Esophagus muscularis mucosa (tissue), 4 donors: Measurements from ENCODE around the gene CCL24. TPM values are rescaled to one million over a fixed set of nuclear protein-coding genes. Genes with fewer than 3 reads are reported as not detected.
A peak's percentile ranks its signal among the peaks of the same experiment; 100 is the strongest.
"Not testable (repeated sequence)": the region's sequence is repeated elsewhere in the genome, so short reads cannot be mapped to it uniquely, and the experiment has no call there.

ENCODE experiments used
- DNase-seq: peaks from one replicate; pipeline ENCODE4 v3.0.0-alpha.2; 2017; ENCODE audit errors: extremely low spot score
- H3K27ac ChIP-seq, 4 donors: fragments of 200-600 bp; sonication (generic); replicated peaks in 1 of 4; 1 replicate in 3 of 4; 2 replicates in 1 of 4; pipeline ENCODE4 v1.5.1; 2016 to 2019; ENCODE audit warnings: mild to moderate bottlenecking in 1 of 4
- H3K27me3 ChIP-seq, 4 donors: fragments of 200-600 bp; sonication (generic); one replicate each; pipeline versions ENCODE4 v1.5.1 to v1.6.0; 2016 to 2019
- H3K36me3 ChIP-seq, 4 donors: fragments of 200-600 bp; sonication (generic); one replicate each; pipeline ENCODE4 v1.5.1; 2016 to 2019
- H3K4me1 ChIP-seq, 4 donors: fragments of 200-600 bp; sonication (generic); one replicate each; pipeline ENCODE4 v1.5.1; 2016 to 2019
- H3K4me3 ChIP-seq, 4 donors: fragments of 200-600 bp; sonication (generic); 1 replicate in 2 of 4; 2 replicates in 2 of 4; pipeline ENCODE4 v1.5.1; 2016 to 2019; ENCODE audit warnings: mild to moderate bottlenecking in 4 of 4, moderate library complexity in 1 of 4
- H3K9me3 ChIP-seq, 4 donors: fragments of 200-600 bp; sonication (generic); 1 replicate in 3 of 4; 2 replicates in 1 of 4; pipeline ENCODE4 v1.5.1; 2016 to 2019
- CTCF ChIP-seq, 3 experiments: fragments of 200-600 bp in 2 of 3; fragments of 450-650 bp in 1 of 3; sonication (generic) in 2 of 3; IDR thresholded peaks; one replicate each; pipeline ENCODE4 v1.5.1; 2017 to 2019; ENCODE audit warnings: antibody characterized with exemption in 3 of 3, mild to moderate bottlenecking in 2 of 3, moderate library complexity in 1 of 3
- EP300 ChIP-seq: sonication (generic); formaldehyde crosslinking; IDR thresholded peaks from one replicate; pipeline ENCODE4 v1.6.1; 2017; ENCODE audit warnings: antibody characterized with exemption
- POLR2A ChIP-seq: fragments of 450-650 bp; IDR thresholded peaks from one replicate; pipeline ENCODE4 v1.6.1; 2017; ENCODE audit warnings: antibody characterized with exemption, moderate library complexity, mild to moderate bottlenecking, low read depth
- POLR2AphosphoS5 ChIP-seq, 2 donors: sonication (generic); formaldehyde crosslinking; IDR thresholded peaks; one replicate each; pipeline ENCODE4 v1.6.1; 2017; ENCODE audit warnings: antibody characterized with exemption in 2 of 2
- WGBS: methylation state at CpG from one replicate; pipeline ENCODE4 v1.1.5; 2018; 5-methylcytosine and 5-hydroxymethylcytosine counted together
- intact Hi-C: fragments of 100-400 bp; cut with DNase I; formaldehyde crosslinking; loops from one replicate; pipeline ENCODE4 v1.15.1; 2023
- total RNA-seq, 4 donors: library from RNA; depleted of rRNA; stranded (reverse); fragments of >200 nt; gene quantifications; one replicate each; pipeline versions ENCODE4 v1.1.0 to v1.2.1, GENCODE V29; 2016

CCL24 gene
- total RNA-seq, 4 donors from 2014 or later, result 0.99 TPM; not detected in 3

- no peak for DNase-seq
- Histone ChIP-seq H3K36me3 (no peaks in the 10 kb centered on the region), H3K27ac (no peak overlapping the region), H3K4me1 (peaks cover 0 to 5% (median 0%) of the 10 kb centered on the region in 4 donors), H3K27me3 (peaks cover 0 to 9% (median 0%) of the 10 kb centered on the region in 4 donors), H3K9me3 (no peaks in the 10 kb centered on the region), H3K4me3 (no peak overlapping the region)
- TF ChIP-seq CTCF (IDR thresholded peaks at IDR 0.05) (no peak), EP300 (no peak), POLR2A (no peak)
- intact Hi-C loops, result no loop called here
- 65% methylated on average over 4 of the region's 4 CpGs for WGBS
Measured at GRCh38 chr7:75798770-75799169, 14.8 kb downstream of the CCL24 start.

- intact Hi-C loops, result no loop called here
- whole genome bisulfite sequencing, result 87% methylated on average over 5 of the region's 6 CpGs
- peak overlapping the region in 2 of 4 donors; percentile 17 to 46 for H3K27ac ChIP-seq
Measured at GRCh38 chr7:75796420-75796819, 17.2 kb downstream of the CCL24 start.

GRCh38 chr7:75795831-75796285 lies 17.7 kb downstream of the CCL24 start:
- H3K27me3 ChIP-seq, result peaks cover 0 to 9% (median 0%) of the 10 kb centered on the region in 4 donors
- intact Hi-C loops, result no loop called here
- H3K9me3 ChIP-seq, result no peaks in the 10 kb centered on the region
- WGBS, result 52% methylated on average over 9 of the region's 9 CpGs
- no peak overlapping the region for H3K4me3 ChIP-seq
- TF ChIP-seq POLR2AphosphoS5 (IDR thresholded peaks at IDR 0.05), result peak; percentile 29 to 49
- no peak for TF ChIP-seq POLR2A
- DNase-seq, result no peak
- H3K27ac ChIP-seq, result peak overlapping the region in 3 of 4 donors; percentile 17 to 65 (median 31)
- no peaks in the 10 kb centered on the region for H3K36me3 ChIP-seq
- peaks cover 0 to 18% (median 15%) of the 10 kb centered on the region in 4 donors for H3K4me1 ChIP-seq

More at GRCh38 chr7:75796420-75796819, 17.2 kb downstream of the CCL24 start:
- peaks cover 0 to 9% (median 0%) of the 10 kb centered on the region in 4 donors for H3K27me3 ChIP-seq
- DNase-seq, result no peak
- no peaks in the 10 kb centered on the region for H3K9me3 ChIP-seq
- peaks cover 0 to 13% (median 10%) of the 10 kb centered on the region in 4 donors for H3K4me1 ChIP-seq
- H3K4me3 ChIP-seq, result no peak overlapping the region
- H3K36me3 ChIP-seq, result no peaks in the 10 kb centered on the region
- TF ChIP-seq POLR2AphosphoS5 (IDR thresholded peaks at IDR 0.05), result no peak
- no peak for TF ChIP-seq POLR2A
- TF ChIP-seq CTCF (IDR thresholded peaks at IDR 0.05), result no peak
- no peak for TF ChIP-seq EP300

GRCh38 chr7:75793676-75794075 lies 19.9 kb downstream of the CCL24 start:
- DNase-seq, result no peak
- intact Hi-C loops, result no loop called here
- Histone ChIP-seq H3K4me3 (no peak overlapping the region), H3K27ac (no peak overlapping the region), H3K4me1 (peaks cover 0 to 18% (median 15%) of the 10 kb centered on the region in 4 donors), H3K36me3 (no peaks in the 10 kb centered on the region), H3K9me3 (no peaks in the 10 kb centered on the region), H3K27me3 (peaks cover 0 to 9% (median 0%) of the 10 kb centered on the region in 4 donors)
- 97% methylated on average over 2 of the region's 2 CpGs for WGBS
- TF ChIP-seq POLR2A (no peak), EP300 (no peak), CTCF (IDR thresholded peaks at IDR 0.05) (no peak), POLR2AphosphoS5 (IDR thresholded peaks at IDR 0.05) (no peak)

GRCh38 chr7:75792567-75792966 lies 21.0 kb downstream of the CCL24 start:
- H3K9me3 ChIP-seq, DNase-seq, intact Hi-C loops, H3K4me3 ChIP-seq, H3K27ac ChIP-seq, H3K36me3 ChIP-seq, H3K27me3 ChIP-seq: not testable (repeated sequence)
- WGBS, result 91% methylated on average over 5 of the region's 5 CpGs
- H3K4me1 ChIP-seq, result peaks cover 0 to 18% (median 15%) of the 10 kb centered on the region in 4 donors
